Colonic mucosa (tissue), 4 donors: ENCODE measurements around the gene NFS1. TPM values are rescaled to one million over a fixed set of nuclear protein-coding genes. Genes with fewer than 3 reads are reported as not detected.
A peak's percentile ranks its signal among the peaks of the same experiment; 100 is the strongest.

Experiments
- DNase-seq: peaks from one replicate; pipeline ENCODE4 v3.0.0-alpha.2; 2020
- H3K27ac ChIP-seq: fragments of 200-600 bp; one replicate; pipeline ENCODE4 v1.8.0; 2021
- H3K27me3 ChIP-seq: fragments of 200-600 bp; one replicate; pipeline ENCODE4 v1.8.0; 2021
- H3K36me3 ChIP-seq: fragments of 200-600 bp; one replicate; pipeline ENCODE4 v1.8.0; 2021
- H3K4me1 ChIP-seq: fragments of 200-600 bp; one replicate; pipeline ENCODE4 v1.8.0; 2021; ENCODE audit warnings: mild to moderate bottlenecking
- H3K4me3 ChIP-seq: fragments of 200-600 bp; one replicate; pipeline ENCODE4 v1.8.0; 2021
- H3K9ac ChIP-seq, 2 donors: one replicate each; pipeline ENCODE4 v1.7.0; 2013; ENCODE audit warnings: control low read depth in 2 of 2, low read depth in 2 of 2, low read length in 2 of 2
- H3K9me3 ChIP-seq: fragments of 200-600 bp; one replicate; pipeline ENCODE4 v1.8.0; 2021
- CTCF ChIP-seq: fragments of 200-600 bp; IDR thresholded peaks from one replicate; pipeline ENCODE4 v1.8.0; 2022; ENCODE audit warnings: antibody characterized with exemption, mild to moderate bottlenecking
- intact Hi-C: fragments of 100-400 bp; cut with DNase I; formaldehyde crosslinking; loops from one replicate; pipeline ENCODE4 v1.14.1; 2022
- total RNA-seq, 2 donors: library from RNA; stranded (reverse); fragmentation: NEBNext Ultra II Directional in 1 of 2; extraction: Animal tissue kit (Norgen Biotek cat#: 25700) in 1 of 2; gene quantifications; one replicate each; pipeline ENCODE4 v1.2.1, GENCODE V29; 2021
- donor health status: healthy.
- donor health status: DM: no; HTN: no; CAD: no.
- donor health status: DM: no; HTN: no; CAD: no.

The NFS1 gene
- total RNA-seq, 2 donors from 2014 or later = 42.0 to 45.1 TPM

- H3K27ac ChIP-seq = peak overlapping the region; percentile 82
- TF ChIP-seq CTCF = no peak
- H3K36me3 ChIP-seq = peaks cover 11% of the 10 kb centered on the region
- no peak for DNase-seq
- no peaks in the 10 kb centered on the region for H3K9me3 ChIP-seq
- intact Hi-C loops = loop anchor here (10.0 kb wide), 1 partner anchor 235 kb away; no protein-coding TSS in a partner anchor
- H3K27me3 ChIP-seq = no peaks in the 10 kb centered on the region
- peak overlapping the region; percentile 87 to 96 for H3K9ac ChIP-seq
- no peaks in the 10 kb centered on the region for H3K4me1 ChIP-seq
- H3K4me3 ChIP-seq = peak overlapping the region; percentile 85
These were observed 939 bp upstream of the NFS1 start for GRCh38 chr20:35699957-35700624.

GRCh38 chr20:35698298-35699126, 640 bp downstream of the NFS1 start:
- no peaks in the 10 kb centered on the region for H3K4me1 ChIP-seq
- intact Hi-C loops = no loop called here
- H3K9ac ChIP-seq = peak overlapping the region; percentile 87 to 96
- DNase-seq = peak; percentile 43
- H3K27me3 ChIP-seq = no peaks in the 10 kb centered on the region
- H3K36me3 ChIP-seq = no peaks in the 10 kb centered on the region
- H3K27ac ChIP-seq = peak overlapping the region; percentile 82
- peak overlapping the region; percentile 85 for H3K4me3 ChIP-seq
- no peak for TF ChIP-seq CTCF
- no peaks in the 10 kb centered on the region for H3K9me3 ChIP-seq

- peak overlapping the region in 1 of 2 donors; percentile 96 for H3K9ac ChIP-seq
- no peaks in the 10 kb centered on the region for H3K4me1 ChIP-seq
- H3K9me3 ChIP-seq = no peaks in the 10 kb centered on the region
- H3K36me3 ChIP-seq = no peaks in the 10 kb centered on the region
- no peak for TF ChIP-seq CTCF
- no peak for DNase-seq
- H3K27ac ChIP-seq = no peak overlapping the region
- peak overlapping the region; percentile 85 for H3K4me3 ChIP-seq
- no peaks in the 10 kb centered on the region for H3K27me3 ChIP-seq
- intact Hi-C loops = no loop called here
These were observed 1.4 kb downstream of the NFS1 start for GRCh38 chr20:35697696-35698297.

GRCh38 chr20:35695978-35696377, 3.2 kb downstream of the NFS1 start:
- Histone ChIP-seq H3K9me3 (no peaks in the 10 kb centered on the region), H3K9ac (no peak overlapping the region), H3K4me1 (no peaks in the 10 kb centered on the region), H3K27me3 (no peaks in the 10 kb centered on the region), H3K36me3 (no peaks in the 10 kb centered on the region), H3K4me3 (no peak overlapping the region), H3K27ac (no peak overlapping the region)
- intact Hi-C loops = no loop called here
- no peak for DNase-seq
- no peak for TF ChIP-seq CTCF

GRCh38 chr20:35695245-35695749, 3.9 kb downstream of the NFS1 start:
- intact Hi-C loops = no loop called here
- H3K9me3 ChIP-seq = no peaks in the 10 kb centered on the region
- no peak for DNase-seq
- no peaks in the 10 kb centered on the region for H3K4me1 ChIP-seq
- H3K9ac ChIP-seq = no peak overlapping the region
- H3K4me3 ChIP-seq = no peak overlapping the region
- no peaks in the 10 kb centered on the region for H3K36me3 ChIP-seq
- TF ChIP-seq CTCF = no peak
- no peak overlapping the region for H3K27ac ChIP-seq
- no peaks in the 10 kb centered on the region for H3K27me3 ChIP-seq
